SK-N-SH (cell line): ENCODE data around the gene HOXD10.

Source experiments
- CTCF ChIP-seq: fragments of 200-600 bp; sonication (generic); IDR thresholded peaks from 2 replicates; pipeline ENCODE4 v1.6.1; 2017; ENCODE audit warnings: antibody characterized with exemption, mild to moderate bottlenecking, moderate library complexity
- MAX ChIP-seq: IDR thresholded peaks from 2 replicates; pipeline ENCODE4 v1.4.0; 2012; ENCODE audit warnings: low read depth
- POLR2AphosphoS5 ChIP-seq: IDR thresholded peaks from 2 replicates; pipeline ENCODE4 v1.6.1; 2012; ENCODE audit warnings: low read depth, low read length
- RXRA ChIP-seq: IDR thresholded peaks from 2 replicates; pipeline ENCODE4 v1.4.0; 2012; ENCODE audit warnings: low read depth, mild to moderate bottlenecking, borderline replicate concordance
- TEAD4 ChIP-seq: IDR thresholded peaks from 2 replicates; pipeline ENCODE4 v1.4.0; 2012; ENCODE audit warnings: mild to moderate bottlenecking, borderline replicate concordance; ENCODE audit not compliant: insufficient read depth
- USF2 ChIP-seq: fragments of 150-350 bp; IDR thresholded peaks from 2 replicates; pipeline ENCODE4 v1.6.1; 2017; ENCODE audit warnings: antibody characterized with exemption, low read length, low read depth, borderline replicate concordance

GRCh38 chr2:176111846-176112374, 4.7 kb upstream of the HOXD10 start:
- no peak for TF ChIP-seq RXRA
- TF ChIP-seq CTCF: no peak
- no peak for TF ChIP-seq MAX
- TF ChIP-seq TEAD4: no peak
- TF ChIP-seq USF2: no peak
- TF ChIP-seq POLR2AphosphoS5: no peak
